Fibroblast of lung (primary cell): ENCODE measurements around the gene CMTM6. TPM values are rescaled to one million over a fixed set of nuclear protein-coding genes. Genes with fewer than 3 reads are reported as not detected.

Experiments
- DNase-seq, 2 donors: peaks; one replicate each; pipeline versions ENCODE4 v3.0.0 to v3.0.0-alpha.2; 2010; ENCODE audit warnings: low read depth in 2 of 2
- H2AFZ ChIP-seq: 2 replicates; pipeline ENCODE4 v1.5.1; 2012; ENCODE audit warnings: low read length, control low read depth, inconsistent platforms
- H3K27ac ChIP-seq: 2 replicates; pipeline ENCODE4 v1.5.1; 2011; ENCODE audit warnings: low read length, control low read depth; ENCODE audit not compliant: insufficient read depth
- H3K27me3 ChIP-seq: 2 replicates; pipeline ENCODE4 v1.5.1; 2011; ENCODE audit warnings: mild to moderate bottlenecking, low read length; ENCODE audit not compliant: control insufficient read depth, insufficient read depth
- H3K36me3 ChIP-seq: 2 replicates; pipeline ENCODE4 v1.5.1; 2011; ENCODE audit warnings: low read length; ENCODE audit not compliant: control insufficient read depth, insufficient read depth
- H3K4me1 ChIP-seq: 2 replicates; pipeline ENCODE4 v1.5.1; 2011; ENCODE audit warnings: low read length; ENCODE audit not compliant: control insufficient read depth, insufficient read depth; ENCODE audit errors: extremely low read depth
- H3K4me2 ChIP-seq: 2 replicates; pipeline ENCODE4 v1.5.1; 2011; ENCODE audit warnings: low read length, control low read depth; ENCODE audit not compliant: insufficient read depth; ENCODE audit errors: extremely low read depth
- H3K4me3 ChIP-seq, 4 experiments: fragments of 200-600 bp in 1 of 4; sonication (generic) in 1 of 4; replicated peaks in 1 of 4; 2 replicates each; pipeline ENCODE4 v1.5.1; 2011 to 2016; ENCODE audit warnings: low read length in 4 of 4, low read depth in 3 of 4, mild to moderate bottlenecking in 3 of 4, control low read depth in 2 of 4, inconsistent platforms in 1 of 4, mixed read lengths in 1 of 4; ENCODE audit not compliant: insufficient read depth in 1 of 4; ENCODE audit errors: control extremely low read depth in 1 of 4
- H3K79me2 ChIP-seq: 2 replicates; pipeline ENCODE4 v1.5.1; 2012; ENCODE audit warnings: mild to moderate bottlenecking, low read length, inconsistent platforms; ENCODE audit not compliant: control insufficient read depth, insufficient read depth
- H3K9ac ChIP-seq: 2 replicates; pipeline ENCODE4 v1.5.1; 2011; ENCODE audit warnings: mild to moderate bottlenecking, low read length, control low read depth; ENCODE audit not compliant: insufficient read depth
- H3K9me3 ChIP-seq: 2 replicates; pipeline ENCODE4 v1.5.1; 2012; ENCODE audit warnings: low read depth, low read length; ENCODE audit not compliant: control insufficient read depth, insufficient read depth
- H4K20me1 ChIP-seq: 2 replicates; pipeline ENCODE4 v1.5.1; 2011; ENCODE audit warnings: low read length; ENCODE audit not compliant: control insufficient read depth, insufficient read depth; ENCODE audit errors: extremely low read depth
- CTCF ChIP-seq, 2 donors: IDR thresholded peaks in 1 of 2; conservative IDR thresholded peaks in 1 of 2; 1 replicate in 1 of 2; 2 replicates in 1 of 2; pipeline ENCODE4 v1.5.1; 2011 to 2012; ENCODE audit warnings: low read length in 2 of 2, control low read depth in 1 of 2, inconsistent platforms in 1 of 2, low read depth in 1 of 2, mild to moderate bottlenecking in 1 of 2
- EZH2 ChIP-seq: IDR thresholded peaks from 2 replicates; pipeline ENCODE4 v1.5.1; 2012; ENCODE audit warnings: low read length, control low read depth, mild to moderate bottlenecking; ENCODE audit errors: missing control alignments
- polyA plus RNA-seq, 2 donors: library from polyadenylated mRNA; depleted of rRNA in 1 of 2; stranded (reverse) in 1 of 2; unstranded in 1 of 2; fragments of >200 nt; gene quantifications; 2 replicates each; pipeline ENCODE4 v1.2.1, GENCODE V29; 2011 to 2012; ENCODE audit warnings: missing spikeins in 1 of 2
- total RNA-seq: library from RNA; depleted of rRNA; stranded (reverse); fragments of >200 nt; gene quantifications from 2 replicates; pipeline ENCODE4 v1.2.1, GENCODE V29; 2014

The CMTM6 gene
- total and polyA plus RNA-seq, 2 donors (not counting 1 experiment from before 2014, with no cell fraction given), result 74.1 to 76.5 TPM

DNA sequence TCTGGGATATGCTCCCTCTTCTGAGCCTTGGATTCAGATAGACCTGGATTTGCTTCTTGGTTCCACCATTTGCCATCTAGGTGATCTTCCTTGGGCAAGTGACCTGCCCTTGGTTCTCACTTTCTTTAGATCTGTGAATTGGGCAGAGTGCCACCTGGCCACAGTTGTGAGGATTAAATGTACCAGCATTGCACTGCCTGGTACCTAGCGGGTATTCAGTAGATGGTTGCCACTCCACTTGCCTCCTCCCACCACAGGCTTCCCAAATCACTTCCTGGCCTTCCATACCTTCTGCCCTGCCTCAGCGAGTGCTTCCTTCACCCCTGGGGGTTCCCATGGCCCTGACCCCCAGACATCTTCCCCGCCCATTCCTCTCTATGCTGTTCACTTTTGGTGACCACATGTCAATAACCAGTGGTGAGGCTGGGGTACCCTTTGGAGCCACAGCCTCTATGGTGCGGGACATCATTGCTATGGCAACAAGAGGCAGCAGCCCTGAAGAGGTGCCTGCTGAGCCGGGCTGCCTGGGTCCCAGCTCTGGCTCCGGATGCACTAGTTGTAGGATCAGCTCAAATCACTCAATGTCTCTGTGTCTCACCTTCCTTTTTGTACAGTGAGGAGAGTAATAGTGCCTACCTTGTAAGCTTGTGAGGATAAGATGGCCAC, 70.5 kb downstream of the CMTM6 start:
- no peaks in the 10 kb centered on the region for H3K4me1 ChIP-seq
- no peak overlapping the region for H3K4me3 ChIP-seq
- no peak for DNase-seq

DNA sequence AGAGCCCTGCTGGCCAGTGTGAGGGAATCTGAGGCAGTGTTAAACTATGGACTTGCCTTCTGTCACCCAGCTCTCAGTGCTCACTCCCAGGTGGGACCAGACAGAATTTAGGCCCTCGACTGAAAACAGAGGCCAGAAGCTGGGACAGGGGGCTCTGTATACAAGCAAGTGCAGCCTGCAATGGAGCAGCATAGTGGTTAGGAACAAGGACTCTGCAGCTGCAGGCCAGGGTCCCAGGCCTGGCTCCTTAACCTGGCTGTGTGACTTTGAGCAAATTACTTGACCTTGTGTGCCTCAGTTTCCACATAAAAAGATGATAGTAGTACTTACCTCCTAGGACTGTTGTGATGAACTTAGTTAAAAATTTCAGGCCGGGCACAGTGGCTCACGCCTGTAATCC, 71.2 kb downstream of the CMTM6 start:
- H3K27me3 ChIP-seq, result no peaks in the 10 kb centered on the region
- no peaks in the 10 kb centered on the region for H3K4me1 ChIP-seq
- H3K27ac ChIP-seq, result no peak overlapping the region
- H3K4me2 ChIP-seq, result no peak overlapping the region
- H3K9me3 ChIP-seq, result no peaks in the 10 kb centered on the region
- TF ChIP-seq EZH2 (no peak), CTCF (conservative IDR thresholded peaks at IDR 0.05 in 1 of 2, IDR thresholded peaks at IDR 0.05 in 1 of 2; ENCODE audit: low read depth in 1 of 2, low read length in 2 of 2) (no peak)
- H3K79me2 ChIP-seq, result no peaks in the 10 kb centered on the region
- no peaks in the 10 kb centered on the region for H3K36me3 ChIP-seq
- no peaks in the 10 kb centered on the region for H4K20me1 ChIP-seq
- DNase-seq, result no peak
- H3K9ac ChIP-seq, result no peak overlapping the region
- no peak overlapping the region for H3K4me3 ChIP-seq
- H2AFZ ChIP-seq, result no peak overlapping the region

More for the DNA sequence above, 70.5 kb downstream of the CMTM6 start:
- Histone ChIP-seq H3K27ac (no peak overlapping the region), H3K79me2 (no peaks in the 10 kb centered on the region), H3K4me2 (no peak overlapping the region), H2AFZ (no peak overlapping the region), H3K27me3 (no peaks in the 10 kb centered on the region), H3K36me3 (no peaks in the 10 kb centered on the region), H4K20me1 (no peaks in the 10 kb centered on the region), H3K9ac (no peak overlapping the region), H3K9me3 (no peaks in the 10 kb centered on the region)
- TF ChIP-seq EZH2 (no peak), CTCF (conservative IDR thresholded peaks at IDR 0.05 in 1 of 2, IDR thresholded peaks at IDR 0.05 in 1 of 2; ENCODE audit: low read depth in 1 of 2, low read length in 2 of 2) (no peak)

Other genes starting within 250 kb of the CMTM6 start
- 3.3 and 3.5 TPM in 2 replicates for gene CMTM7, start 111.0 kb downstream of the CMTM6 start, total RNA-seq
- gene CMTM7, start 111.0 kb downstream of the CMTM6 start, polyA plus RNA-seq, result 9.3 and 14.3 TPM in 2 replicates
- 30.0 and 44.1 TPM in 2 replicates for gene DYNC1LI1, start 68.0 kb upstream of the CMTM6 start, total RNA-seq
- gene DYNC1LI1, start 68.0 kb upstream of the CMTM6 start, polyA plus RNA-seq, result 49.8 and 58.3 TPM in 2 replicates
- 28.6 and 28.8 TPM in 2 replicates for gene CNOT10, start 182.3 kb upstream of the CMTM6 start, total RNA-seq
- gene CNOT10, start 182.3 kb upstream of the CMTM6 start, polyA plus RNA-seq, result 16.9 and 17.5 TPM in 2 replicates